ENCODE measurements around the gene DLGAP3.
"Not testable (repeated sequence)": the region's sequence is repeated elsewhere in the genome, so short reads cannot be mapped to it uniquely, and the experiment has no call there.

Gene DLGAP3

GRCh38 chr1:34975338-34975737 is 45.9 kb upstream of the DLGAP3 start:
- TF ChIP-seq CTCF (conservative IDR thresholded peaks at IDR 0.05): no peak
- H3K27ac ChIP-seq: no peak overlapping the region

GRCh38 chr1:34974626-34975025 is 45.2 kb upstream of the DLGAP3 start:
- H3K27ac ChIP-seq: no peak overlapping the region
- TF ChIP-seq CTCF (conservative IDR thresholded peaks at IDR 0.05): no peak

GRCh38 chr1:34973326-34973725 is 43.9 kb upstream of the DLGAP3 start:
- no peak overlapping the region for H3K27ac ChIP-seq
- no peak for TF ChIP-seq CTCF (conservative IDR thresholded peaks at IDR 0.05)

- no peak for TF ChIP-seq CTCF (conservative IDR thresholded peaks at IDR 0.05)
- no peak overlapping the region for H3K27ac ChIP-seq
These were observed 41.4 kb upstream of the DLGAP3 start for GRCh38 chr1:34970829-34971228.

GRCh38 chr1:34970220-34970735 is 40.8 kb upstream of the DLGAP3 start:
- H3K27ac ChIP-seq: no peak overlapping the region
- no peak for TF ChIP-seq CTCF (conservative IDR thresholded peaks at IDR 0.05)

GRCh38 chr1:34968297-34968696 is 38.8 kb upstream of the DLGAP3 start:
- not testable (repeated sequence) for H3K27ac ChIP-seq

- H3K27ac ChIP-seq: not testable (repeated sequence)
These were observed 38.2 kb upstream of the DLGAP3 start for GRCh38 chr1:34967672-34968071.

GRCh38 chr1:34965597-34965996 is 36.1 kb upstream of the DLGAP3 start:
- H3K27ac ChIP-seq: no peak overlapping the region
- TF ChIP-seq CTCF (conservative IDR thresholded peaks at IDR 0.05): no peak

- H3K27ac ChIP-seq: no peak overlapping the region
- TF ChIP-seq CTCF (conservative IDR thresholded peaks at IDR 0.05): no peak
These were observed 21.0 kb upstream of the DLGAP3 start for GRCh38 chr1:34950428-34950827.

- H3K27ac ChIP-seq: not testable (repeated sequence)
These were observed 19.3 kb upstream of the DLGAP3 start for GRCh38 chr1:34948739-34949138.

- H3K27ac ChIP-seq: not testable (repeated sequence)
These were observed 18.3 kb upstream of the DLGAP3 start for GRCh38 chr1:34947641-34948314.
